Keratinocyte (primary cell): ENCODE results near the gene GLI3. TPM values are rescaled to one million over a fixed set of nuclear protein-coding genes. Genes with fewer than 3 reads are reported as not detected.
A peak's percentile ranks its signal among the peaks of the same experiment; 100 is the strongest.

Experiments
- DNase-seq: peaks from one replicate; pipeline ENCODE4 v3.0.0-alpha.2; 2011; ENCODE audit warnings: low read depth, missing footprints, low spot score
- FAIRE-seq: peaks from 2 replicates; lab custom pipeline; 2011; peaks lifted over from hg19 to GRCh38; lab: Jason Lieb, UNC
- H2AFZ ChIP-seq: 2 replicates; pipeline ENCODE4 v1.6.0; 2012; ENCODE audit warnings: low read length, control low read depth, inconsistent platforms; ENCODE audit not compliant: control insufficient read depth
- H3K27ac ChIP-seq: 2 replicates; pipeline ENCODE4 v1.5.1; 2011; ENCODE audit warnings: low read length; ENCODE audit not compliant: control insufficient read depth, insufficient read depth
- H3K27me3 ChIP-seq: 3 replicates; pipeline ENCODE4 v1.6.0; 2011; ENCODE audit warnings: low read length; ENCODE audit not compliant: control insufficient read depth, insufficient read depth; ENCODE audit errors: extremely low read depth
- H3K36me3 ChIP-seq, 2 experiments: 2 replicates in 1 of 2; 3 replicates in 1 of 2; pipeline ENCODE4 v1.5.1; 2011; ENCODE audit warnings: low read length in 2 of 2, mild to moderate bottlenecking in 1 of 2; ENCODE audit not compliant: control insufficient read depth in 2 of 2, insufficient read depth in 2 of 2; ENCODE audit errors: extremely low read depth in 1 of 2
- H3K4me1 ChIP-seq: 3 replicates; pipeline ENCODE4 v1.5.1; 2011; ENCODE audit warnings: low read length; ENCODE audit not compliant: control insufficient read depth, insufficient read depth; ENCODE audit errors: extremely low read depth
- H3K4me2 ChIP-seq: 3 replicates; pipeline ENCODE4 v1.6.0; 2011; ENCODE audit warnings: low read depth, low read length; ENCODE audit not compliant: control insufficient read depth, insufficient read depth; ENCODE audit errors: extremely low read depth
- H3K4me3 ChIP-seq, 3 experiments: fragments of 200-600 bp in 1 of 3; sonication (generic) in 1 of 3; 2 replicates in 2 of 3; 3 replicates in 1 of 3; pipeline ENCODE4 v1.5.1; 2011 to 2016; ENCODE audit warnings: low read length in 3 of 3, mild to moderate bottlenecking in 3 of 3, control low read depth in 2 of 3, inconsistent platforms in 1 of 3, low read depth in 1 of 3, mixed read lengths in 1 of 3, mixed run types in 1 of 3, moderate library complexity in 1 of 3; ENCODE audit not compliant: control insufficient read depth in 2 of 3, insufficient read depth in 2 of 3; ENCODE audit errors: extremely low read depth in 1 of 3
- H3K79me2 ChIP-seq: 2 replicates; pipeline ENCODE4 v1.6.0; 2012; ENCODE audit warnings: low read length; ENCODE audit not compliant: control insufficient read depth, insufficient read depth
- H3K9ac ChIP-seq: 3 replicates; pipeline ENCODE4 v1.6.0; 2011; ENCODE audit warnings: low read length; ENCODE audit not compliant: control insufficient read depth, insufficient read depth; ENCODE audit errors: extremely low read depth
- H3K9me1 ChIP-seq: 3 replicates; pipeline ENCODE4 v1.6.0; 2011; ENCODE audit warnings: low read length; ENCODE audit not compliant: control insufficient read depth, insufficient read depth; ENCODE audit errors: extremely low read depth
- H3K9me3 ChIP-seq: 2 replicates; pipeline ENCODE4 v1.5.1; 2012; ENCODE audit warnings: low read depth, low read length; ENCODE audit not compliant: control insufficient read depth
- H4K20me1 ChIP-seq: 3 replicates; pipeline ENCODE4 v1.6.0; 2011; ENCODE audit warnings: low read length; ENCODE audit not compliant: control insufficient read depth, insufficient read depth; ENCODE audit errors: extremely low read depth
- CTCF ChIP-seq, 3 experiments: IDR thresholded peaks in 1 of 3; conservative IDR thresholded peaks in 1 of 3; optimal IDR thresholded peaks in 1 of 3; 2 replicates in 2 of 3; 3 replicates in 1 of 3; pipeline versions ENCODE3 to v1.5.1; 2011; ENCODE audit warnings: low read length in 3 of 3, mild to moderate bottlenecking in 3 of 3, moderate library complexity in 2 of 3, control low read depth in 1 of 3, inconsistent platforms in 1 of 3; ENCODE audit not compliant: insufficient read depth in 2 of 3; ENCODE audit errors: extremely low read depth in 1 of 3
- EZH2 ChIP-seq: IDR thresholded peaks from one replicate; pipeline ENCODE4 v1.6.1; 2012; ENCODE audit warnings: inconsistent platforms, mild to moderate bottlenecking, low read length, moderate library complexity
- dilution Hi-C: fragments of 300-500 bp; cut with MboI; formaldehyde crosslinking; loops from one replicate; pipeline ENCODE4 v1.7.0; 2020; ENCODE audit warnings: low sequenced_read_pairs; ENCODE audit not compliant: extremely low pct_ligation_motif_present
- polyA plus RNA-seq, 5 experiments: library from polyadenylated mRNA; depleted of rRNA in 3 of 5; stranded (reverse) in 3 of 5; stranded (forward) in 1 of 5; unstranded in 1 of 5; fragments of >200 nt; gene quantifications; 1 replicate in 1 of 5; 2 replicates in 3 of 5; 3 replicates in 1 of 5; pipeline versions ENCODE4 v1.2.1 to v1.2.3, GENCODE V29; 2011 to 2012; ENCODE audit warnings: missing spikeins in 2 of 5, low read depth in 1 of 5, low replicate concordance in 1 of 5

Gene GLI3
- polyA plus RNA-seq, 1 donor (not counting 4 experiments of a cell fraction or from before 2014, with no cell fraction given): 3.6 TPM

GRCh38 chr7:42100156-42100508, 136.9 kb downstream of the GLI3 start:
- Histone ChIP-seq H2AFZ (no peak overlapping the region), H3K27me3 (no peaks in the 10 kb centered on the region), H3K4me1 (peaks cover 46% of the 10 kb centered on the region), H3K79me2 (no peaks in the 10 kb centered on the region), H3K9me1 (no peaks in the 10 kb centered on the region), H4K20me1 (no peaks in the 10 kb centered on the region), H3K4me2 (peak overlapping the region; percentile 57), H3K27ac (peak overlapping the region; percentile 74), H3K4me3 (peak overlapping the region in 1 of 3 experiments; percentile 28), H3K9ac (peak overlapping the region; percentile 28), H3K9me3 (no peaks in the 10 kb centered on the region), H3K36me3 (no peaks in the 10 kb centered on the region)
- TF ChIP-seq CTCF (optimal IDR thresholded peaks at IDR 0.05 in 1 of 3, IDR thresholded peaks at IDR 0.05 in 1 of 3, conservative IDR thresholded peaks at IDR 0.05 in 1 of 3; ENCODE audit: extremely low read depth in 1 of 3, insufficient read depth in 2 of 3, low read length in 3 of 3) (no peak), EZH2 (no peak)
- FAIRE-seq (no peak), DNase-seq (no peak)
- dilution Hi-C loops: no loop called here

- no peaks in the 10 kb centered on the region for H3K9me3 ChIP-seq
- FAIRE-seq: peak; percentile 94
- H3K36me3 ChIP-seq: no peaks in the 10 kb centered on the region
- no peaks in the 10 kb centered on the region for H3K9me1 ChIP-seq
- TF ChIP-seq EZH2: no peak
- DNase-seq: no peak
- no peaks in the 10 kb centered on the region for H4K20me1 ChIP-seq
- H3K27ac ChIP-seq: peak overlapping the region; percentile 74
- peak overlapping the region; percentile 57 for H3K4me2 ChIP-seq
- no peak overlapping the region for H2AFZ ChIP-seq
- dilution Hi-C loops: no loop called here
- peak overlapping the region in 1 of 3 experiments; percentile 28 for H3K4me3 ChIP-seq
- H3K4me1 ChIP-seq: peaks cover 41% of the 10 kb centered on the region
- H3K9ac ChIP-seq: peak overlapping the region; percentile 28
- no peaks in the 10 kb centered on the region for H3K27me3 ChIP-seq
- H3K79me2 ChIP-seq: no peaks in the 10 kb centered on the region
Measured at GRCh38 chr7:42099470-42100155, 137.4 kb downstream of the GLI3 start.
